HCT116 (cell line): ENCODE data around the gene MED6. TPM values are rescaled to one million over a fixed set of nuclear protein-coding genes. Genes with fewer than 3 reads are reported as not detected.

ENCODE experiments used
- ATAC-seq: fragments of 200-7000 bp; cut with Tn5 transposase; 2 replicates; pipeline ENCODE4 v1.9.1; 2020; ENCODE audit warnings: mild to moderate bottlenecking, moderate library complexity
- BruUV-seq: library from RNA; stranded (reverse); fragments of 400-500 nt; replicated peaks from 2 replicates; lab custom pipeline; 2021; lab: Mats Ljungman, UMichigan
- CTCF ChIA-PET: fragments of 300-600 bp; sonication (Branson Sonifier 250); formaldehyde crosslinking; loops from one replicate; lab custom pipeline; 2021; ENCODE audit warnings: antibody characterized with exemption; lab: Charles Lee
- POLR2A ChIA-PET: fragments of 300-600, 350-600 bp; sonication (Branson Sonifier 250); formaldehyde crosslinking; loops from one replicate; lab custom pipeline; 2021; ENCODE audit warnings: antibody characterized with exemption; lab: Charles Lee
- RAD21 ChIA-PET, 2 experiments: fragments of 300-600 bp; sonication (Branson Sonifier 250); formaldehyde crosslinking; loops; one replicate each; lab custom pipeline; 2023; ENCODE audit warnings: low total read pairs in 2 of 2; ENCODE audit not compliant: uncharacterized antibody in 2 of 2, unreplicated experiment in 2 of 2, low non-redundant PET in 1 of 2; lab: Charles Lee
- DNase-seq: peaks from one replicate; pipeline ENCODE4 v3.0.0-alpha.2; 2010; ENCODE audit warnings: low read depth, low spot score
- H2AFZ ChIP-seq: fragments of 200-600 bp; shearing (Covaris generic), sonication (generic); 2 replicates; pipeline ENCODE4 v1.6.1; 2017; ENCODE audit warnings: low read depth, mixed run types, mixed read lengths, antibody characterized with exemption, low read length; ENCODE audit not compliant: poor library complexity, severe bottlenecking
- H3K27ac ChIP-seq: 2 replicates; pipeline ENCODE4 v1.5.1; 2012; ENCODE audit warnings: low read depth, low read length
- H3K27me3 ChIP-seq: fragments of 200-600 bp; sonication (generic); 2 replicates; pipeline ENCODE4 v1.6.1; 2016; ENCODE audit warnings: mixed run types, low read length, mixed read lengths; ENCODE audit not compliant: insufficient read depth
- H3K36me3 ChIP-seq, 2 experiments: fragments of 200-500 bp in 1 of 2; fragments of 200-600 bp in 1 of 2; sonication (Bioruptor generic) in 1 of 2; sonication (generic) in 1 of 2; 2 replicates each; pipeline versions ENCODE4 v1.5.1 to v1.6.1; 2014 to 2016; ENCODE audit warnings: low read length in 2 of 2, inconsistent platforms in 1 of 2, mixed read lengths in 1 of 2, mixed run types in 1 of 2; ENCODE audit not compliant: insufficient read depth in 2 of 2, control insufficient read depth in 1 of 2
- H3K4me1 ChIP-seq, 2 experiments: fragments of 200-600 bp in 1 of 2; sonication (generic) in 1 of 2; 2 replicates each; pipeline versions ENCODE4 v1.5.1 to v1.6.1; 2012 to 2017; ENCODE audit warnings: low read length in 2 of 2, inconsistent platforms in 1 of 2, mild to moderate bottlenecking in 1 of 2, mixed read lengths in 1 of 2, mixed run types in 1 of 2, moderate library complexity in 1 of 2; ENCODE audit not compliant: insufficient read depth in 2 of 2, control insufficient read depth in 1 of 2
- H3K4me2 ChIP-seq: fragments of 200-600 bp; sonication (generic); 2 replicates; pipeline ENCODE4 v1.6.1; 2017; ENCODE audit warnings: mixed run types, low read length, mixed read lengths
- H3K4me3 ChIP-seq, 2 experiments: fragments of 200-600 bp in 1 of 2; sonication (generic) in 1 of 2; replicated peaks in 1 of 2; 2 replicates each; pipeline ENCODE4 v1.5.1; 2011 to 2016; ENCODE audit warnings: low read length in 2 of 2, control low read depth in 1 of 2, low read depth in 1 of 2, mild to moderate bottlenecking in 1 of 2, mixed read lengths in 1 of 2, mixed run types in 1 of 2
- H3K79me2 ChIP-seq: fragments of 200-600 bp; sonication (generic); 2 replicates; pipeline ENCODE4 v1.6.1; 2017; ENCODE audit warnings: mild to moderate bottlenecking, mixed run types, low read length, moderate library complexity, mixed read lengths; ENCODE audit not compliant: insufficient read depth
- H3K9ac ChIP-seq: fragments of 200-600 bp; sonication (generic); 2 replicates; pipeline ENCODE4 v1.6.1; 2016; ENCODE audit warnings: low read length, mixed read lengths
- H3K9me2 ChIP-seq: fragments of 200-600 bp; sonication (generic), shearing (Covaris generic); 2 replicates; pipeline ENCODE4 v1.6.1; 2017; ENCODE audit warnings: mixed run types, mild to moderate bottlenecking, moderate library complexity; ENCODE audit not compliant: insufficient read depth
- H3K9me3 ChIP-seq, 2 experiments: fragments of 200-500 bp in 1 of 2; fragments of 200-600 bp in 1 of 2; sonication (Bioruptor generic) in 1 of 2; sonication (generic) in 1 of 2; 2 replicates each; pipeline ENCODE4 v1.6.1; 2014 to 2017; ENCODE audit warnings: low read length in 2 of 2, mixed read lengths in 2 of 2, inconsistent platforms in 1 of 2, low read depth in 1 of 2, mild to moderate bottlenecking in 1 of 2, mixed run types in 1 of 2, moderate library complexity in 1 of 2; ENCODE audit not compliant: control insufficient read depth in 1 of 2, insufficient read depth in 1 of 2
- H4K20me1 ChIP-seq: fragments of 200-600 bp; sonication (generic), shearing (Covaris generic); 2 replicates; pipeline ENCODE4 v1.6.1; 2017; ENCODE audit warnings: mixed run types, mild to moderate bottlenecking, moderate library complexity; ENCODE audit not compliant: insufficient read depth
- ATF3 ChIP-seq: IDR thresholded peaks from 2 replicates; pipeline ENCODE4 v1.6.1; 2012
- CEBPB ChIP-seq: IDR thresholded peaks from 2 replicates; pipeline ENCODE4 v1.6.1; 2012; ENCODE audit warnings: low read depth
- EGR1 ChIP-seq: IDR thresholded peaks from 2 replicates; pipeline ENCODE4 v1.6.1; 2012; ENCODE audit warnings: low read depth
- ELF1 ChIP-seq: IDR thresholded peaks from 2 replicates; pipeline ENCODE4 v1.6.1; 2012; ENCODE audit warnings: low read depth, borderline replicate concordance
- EZH2 ChIP-seq: fragments of 200-600 bp; sonication (generic); IDR thresholded peaks from 2 replicates; pipeline ENCODE4 v1.6.1; 2017; ENCODE audit warnings: antibody characterized with exemption, mixed run types
- EZH2phosphoT487 ChIP-seq: fragments of 200-600 bp; IDR thresholded peaks from 2 replicates; pipeline ENCODE4 v1.6.1; 2018; ENCODE audit warnings: antibody characterized with exemption, borderline replicate concordance
- JUND ChIP-seq: IDR thresholded peaks from 2 replicates; pipeline ENCODE4 v1.6.1; 2012
- POLR2A ChIP-seq: IDR thresholded peaks from 2 replicates; pipeline ENCODE4 v1.7.0; 2011; ENCODE audit warnings: borderline replicate concordance; ENCODE audit not compliant: insufficient read depth, insufficient read length; ENCODE audit errors: extremely low read depth
- POLR2AphosphoS5 ChIP-seq: IDR thresholded peaks from 2 replicates; pipeline ENCODE4 v1.6.1; 2011; ENCODE audit warnings: mild to moderate bottlenecking, low read depth, low read length, moderate library complexity
- REST ChIP-seq: IDR thresholded peaks from 2 replicates; pipeline ENCODE4 v1.6.1; 2012; ENCODE audit warnings: low read depth
- SIN3A ChIP-seq: IDR thresholded peaks from 2 replicates; pipeline ENCODE4 v1.6.1; 2012; ENCODE audit warnings: low read depth
- TCF7L2 ChIP-seq: IDR thresholded peaks from 2 replicates; pipeline ENCODE4 v1.7.0; 2011; ENCODE audit warnings: borderline replicate concordance, inconsistent platforms; ENCODE audit not compliant: insufficient read depth, insufficient read length; ENCODE audit errors: extremely low read depth
- ZBTB33 ChIP-seq: IDR thresholded peaks from 2 replicates; pipeline ENCODE4 v1.6.1; 2011; ENCODE audit warnings: mild to moderate bottlenecking, low read length, moderate library complexity; ENCODE audit not compliant: insufficient replicate concordance; ENCODE audit errors: extremely low read depth
- intact Hi-C: fragments of 100-400 bp; cut with micrococcal nuclease; formaldehyde crosslinking; loops from 2 replicates; pipeline ENCODE4 v1.10.0; 2022
- total RNA-seq: library from RNA; stranded (reverse); gene quantifications from one replicate; pipeline ENCODE4 v1.2.1, GENCODE V29; 2021; ENCODE audit not compliant: unreplicated experiment
- TF ChIP-seq, protein P1 (sequence below), 3 experiments: fragments of 200-600 bp in 1 of 3; sonication (generic) in 1 of 3; IDR thresholded peaks in 2 of 3; conservative IDR thresholded peaks in 1 of 3; 2 replicates each; pipeline ENCODE4 v1.5.1; 2012 to 2017; ENCODE audit warnings: low read depth in 2 of 3, low read length in 2 of 3, antibody characterized with exemption in 1 of 3, borderline replicate concordance in 1 of 3, control low read depth in 1 of 3, mild to moderate bottlenecking in 1 of 3, mixed read lengths in 1 of 3, mixed run types in 1 of 3, moderate library complexity in 1 of 3; ENCODE audit not compliant: insufficient read depth in 1 of 3

Gene MED6
- total RNA-seq, 1 experiment from 2014 or later = 39.6 TPM

GRCh38 chr14:70643967-70644366 lies 43.5 kb upstream of the MED6 start:
- no peaks in the 10 kb centered on the region for H3K9me2 ChIP-seq
- H4K20me1 ChIP-seq = no peaks in the 10 kb centered on the region
- ChIA-PET POLR2A (no interaction called here), CTCF (no interaction called here)
- DNase-seq (no peak), ATAC-seq (no peak)
- no peak overlapping the region for H3K4me3 ChIP-seq
- H3K9ac ChIP-seq = no peak overlapping the region
- H2AFZ ChIP-seq = no peak overlapping the region
- H3K79me2 ChIP-seq = no peaks in the 10 kb centered on the region
- BruUV-seq = no TSS peak
- no peak overlapping the region for H3K27ac ChIP-seq
- intact Hi-C loops = no loop called here
- H3K36me3 ChIP-seq = no peaks in the 10 kb centered on the region
- TF ChIP-seq JUND (no peak), SIN3A (no peak), EZH2 (no peak), ELF1 (no peak), REST (no peak), POLR2A (no peak), TCF7L2 (no peak), ZBTB33 (no peak), CEBPB (no peak), EZH2phosphoT487 (no peak), ATF3 (no peak), EGR1 (no peak), POLR2AphosphoS5 (no peak)
- TF ChIP-seq, protein P1, sequence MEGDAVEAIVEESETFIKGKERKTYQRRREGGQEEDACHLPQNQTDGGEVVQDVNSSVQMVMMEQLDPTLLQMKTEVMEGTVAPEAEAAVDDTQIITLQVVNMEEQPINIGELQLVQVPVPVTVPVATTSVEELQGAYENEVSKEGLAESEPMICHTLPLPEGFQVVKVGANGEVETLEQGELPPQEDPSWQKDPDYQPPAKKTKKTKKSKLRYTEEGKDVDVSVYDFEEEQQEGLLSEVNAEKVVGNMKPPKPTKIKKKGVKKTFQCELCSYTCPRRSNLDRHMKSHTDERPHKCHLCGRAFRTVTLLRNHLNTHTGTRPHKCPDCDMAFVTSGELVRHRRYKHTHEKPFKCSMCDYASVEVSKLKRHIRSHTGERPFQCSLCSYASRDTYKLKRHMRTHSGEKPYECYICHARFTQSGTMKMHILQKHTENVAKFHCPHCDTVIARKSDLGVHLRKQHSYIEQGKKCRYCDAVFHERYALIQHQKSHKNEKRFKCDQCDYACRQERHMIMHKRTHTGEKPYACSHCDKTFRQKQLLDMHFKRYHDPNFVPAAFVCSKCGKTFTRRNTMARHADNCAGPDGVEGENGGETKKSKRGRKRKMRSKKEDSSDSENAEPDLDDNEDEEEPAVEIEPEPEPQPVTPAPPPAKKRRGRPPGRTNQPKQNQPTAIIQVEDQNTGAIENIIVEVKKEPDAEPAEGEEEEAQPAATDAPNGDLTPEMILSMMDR (IDR thresholded peaks at IDR 0.05 in 2 of 3, conservative IDR thresholded peaks at IDR 0.05 in 1 of 3; ENCODE audit: borderline replicate concordance in 1 of 3, insufficient read depth in 1 of 3, low read depth in 2 of 3, low read length in 2 of 3) = no peak
- TF ChIP-seq, all 23 proteins: peak for 0
- H3K4me2 ChIP-seq = no peak overlapping the region
- no peaks in the 10 kb centered on the region for H3K9me3 ChIP-seq
- RAD21 ChIA-PET = no interaction called here
- H3K27me3 ChIP-seq = no peaks in the 10 kb centered on the region
- H3K4me1 ChIP-seq = peaks cover 14 to 22% of the 10 kb centered on the region in 2 experiments
